MCF 10A (cell line): Measurements from ENCODE around the gene PTS. TPM values are rescaled to one million over a fixed set of nuclear protein-coding genes. Genes with fewer than 3 reads are reported as not detected.

Source experiments
- BruUV-seq: library from RNA; stranded (reverse); fragments of 400-500 nt; replicated peaks from 2 replicates; lab custom pipeline; 2021; lab: Mats Ljungman, UMichigan
- CTCF ChIA-PET: fragments of 300-600 bp; sonication (Branson Sonifier 250); formaldehyde crosslinking; extraction: SDS; loops from one replicate; lab custom pipeline; 2021; ENCODE audit warnings: antibody characterized with exemption, inconsistent platforms; lab: Yijun Ruan, JAX
- POLR2A ChIA-PET: fragments of 300-600, 350-650 bp; sonication (Branson Sonifier 250); formaldehyde crosslinking; extraction: SDS; loops from one replicate; lab custom pipeline; 2020; ENCODE audit warnings: antibody characterized with exemption, inconsistent platforms; lab: Yijun Ruan, JAX
- DNase-seq: peaks from one replicate; pipeline ENCODE4 v3.0.0-alpha.2; 2018; ENCODE audit not compliant: unreplicated experiment
- H3K27ac Mint-ChIP-seq: one replicate; pipeline ENCODE4 v1.8.0; 2022; ENCODE audit warnings: mild to moderate bottlenecking, low read depth, mixed read lengths; ENCODE audit not compliant: unreplicated experiment
- H3K27me3 Mint-ChIP-seq: one replicate; pipeline ENCODE4 v1.8.0; 2022; ENCODE audit warnings: mixed read lengths; ENCODE audit not compliant: insufficient read depth, unreplicated experiment
- H3K36me3 Mint-ChIP-seq: one replicate; pipeline ENCODE4 v1.8.0; 2022; ENCODE audit warnings: mild to moderate bottlenecking, moderate library complexity, mixed read lengths; ENCODE audit not compliant: insufficient read depth, unreplicated experiment
- H3K4me1 Mint-ChIP-seq: one replicate; pipeline ENCODE4 v1.8.0; 2022; ENCODE audit warnings: mixed read lengths; ENCODE audit not compliant: insufficient read depth, unreplicated experiment
- H3K4me3 Mint-ChIP-seq: one replicate; pipeline ENCODE4 v1.8.0; 2022; ENCODE audit warnings: mild to moderate bottlenecking, moderate library complexity, mixed read lengths; ENCODE audit not compliant: unreplicated experiment
- H3K9me3 Mint-ChIP-seq: one replicate; pipeline ENCODE4 v1.8.0; 2022; ENCODE audit warnings: mixed read lengths; ENCODE audit not compliant: unreplicated experiment
- CTCF ChIP-seq: fragments of 200-600 bp; IDR thresholded peaks from one replicate; pipeline ENCODE4 v1.8.0; 2022; ENCODE audit warnings: antibody characterized with exemption, mild to moderate bottlenecking; ENCODE audit not compliant: unreplicated experiment
- intact Hi-C: fragments of 100-400 bp; cut with micrococcal nuclease; formaldehyde crosslinking; loops from 2 replicates; pipeline ENCODE4 v1.14.1; 2022
- total RNA-seq: library from RNA; stranded (reverse); gene quantifications from 2 replicates; pipeline ENCODE4 v1.2.3, GENCODE V29; 2022

The PTS gene
- total RNA-seq, 1 experiment from 2014 or later: 68.3 TPM

- Mint-ChIP-seq H3K36me3 (peaks cover 69% of the 10 kb centered on the region), H3K9me3 (no peaks in the 10 kb centered on the region), H3K4me3 (no peak overlapping the region), H3K4me1 (no peaks in the 10 kb centered on the region), H3K27me3 (no peaks in the 10 kb centered on the region), H3K27ac (no peak overlapping the region)
- POLR2A ChIA-PET: no interaction called here
- DNase-seq: no peak
- TF ChIP-seq CTCF: no peak
- intact Hi-C loops: no loop called here
- no TSS peak for BruUV-seq
- CTCF ChIA-PET: interaction anchor here (0.5 kb wide), 1 partner anchor 35 kb away, joined by 3 read pairs; no protein-coding TSS in a partner anchor
These were observed 11.2 kb downstream of the PTS start for GRCh38 chr11:112237451-112237850.

GRCh38 chr11:112238041-112238440 is 11.8 kb downstream of the PTS start:
- CTCF ChIA-PET: interaction anchor here (0.6 kb wide), 2 partner anchors 15 to 913 kb away, joined by 3 to 4 read pairs; no protein-coding TSS in a partner anchor
- no peak for TF ChIP-seq CTCF
- H3K4me3 Mint-ChIP-seq: no peak overlapping the region
- no peaks in the 10 kb centered on the region for H3K9me3 Mint-ChIP-seq
- no peak overlapping the region for H3K27ac Mint-ChIP-seq
- BruUV-seq: no TSS peak
- no peaks in the 10 kb centered on the region for H3K4me1 Mint-ChIP-seq
- intact Hi-C loops: no loop called here
- no peak for DNase-seq
- H3K36me3 Mint-ChIP-seq: peaks cover 69% of the 10 kb centered on the region
- POLR2A ChIA-PET: no interaction called here
- no peaks in the 10 kb centered on the region for H3K27me3 Mint-ChIP-seq

GRCh38 chr11:112241486-112241885 is 15.3 kb downstream of the PTS start:
- BruUV-seq: no TSS peak
- Mint-ChIP-seq H3K27me3 (no peaks in the 10 kb centered on the region), H3K36me3 (peaks cover 38% of the 10 kb centered on the region), H3K9me3 (no peaks in the 10 kb centered on the region), H3K4me3 (no peak overlapping the region), H3K4me1 (no peaks in the 10 kb centered on the region), H3K27ac (no peak overlapping the region)
- no peak for TF ChIP-seq CTCF
- intact Hi-C loops: no loop called here
- ChIA-PET POLR2A (interaction anchor here (1.4 to 1.7 kb wide), 2 partner anchors 14 kb away, joined by 4 to 12 read pairs; partner anchors contain the start of gene PTS), CTCF (interaction anchor here (0.6 to 1.9 kb wide), 4 partner anchors 22 to 391 kb away, joined by 3 to 5 read pairs (median 4); no protein-coding TSS in a partner anchor)
- DNase-seq: no peak

- Mint-ChIP-seq H3K4me1 (peaks cover 17% of the 10 kb centered on the region), H3K9me3 (no peaks in the 10 kb centered on the region), H3K36me3 (peaks cover 6% of the 10 kb centered on the region), H3K27me3 (no peaks in the 10 kb centered on the region), H3K4me3 (no peak overlapping the region), H3K27ac (no peak overlapping the region)
- intact Hi-C loops: no loop called here
- peak; percentile 45 for DNase-seq
- TF ChIP-seq CTCF: no peak
- BruUV-seq: no TSS peak
- ChIA-PET POLR2A (interaction anchor here (0.7 to 1.4 kb wide), 4 partner anchors 16 to 21 kb away, joined by 3 to 5 read pairs (median 3); no protein-coding TSS in a partner anchor), CTCF (no interaction called here)
These were observed 21.0 kb downstream of the PTS start for GRCh38 chr11:112247201-112247600.
